Neutrophil (primary cell): ENCODE measurements around the gene ST6GALNAC5.

ENCODE experiments used
- H3K27ac ChIP-seq: fragments of 200-600 bp; sonication (generic); 2 replicates; pipeline ENCODE4 v1.5.1; 2016; ENCODE audit warnings: mild to moderate bottlenecking, moderate library complexity
- H3K27me3 ChIP-seq: fragments of 200-600 bp; sonication (generic); 2 replicates; pipeline ENCODE4 v1.6.0; 2016; ENCODE audit warnings: mild to moderate bottlenecking
- H3K36me3 ChIP-seq: fragments of 200-600 bp; sonication (generic); 2 replicates; pipeline ENCODE4 v1.5.1; 2017
- H3K4me1 ChIP-seq, 2 experiments: fragments of 200-600 bp in 1 of 2; sonication (generic) in 1 of 2; 1 replicate in 1 of 2; 2 replicates in 1 of 2; pipeline versions ENCODE4 v1.5.1 to v1.6.1; 2013 to 2016; ENCODE audit warnings: low read depth in 1 of 2, low read length in 1 of 2, mild to moderate bottlenecking in 1 of 2, moderate library complexity in 1 of 2; ENCODE audit not compliant: control insufficient read depth in 1 of 2, insufficient read depth in 1 of 2
- H3K4me3 ChIP-seq, 2 experiments: fragments of 200-600 bp in 1 of 2; sonication (generic) in 1 of 2; 1 replicate in 1 of 2; 2 replicates in 1 of 2; pipeline ENCODE4 v1.5.1; 2013 to 2016; ENCODE audit warnings: low read depth in 1 of 2, low read length in 1 of 2, mild to moderate bottlenecking in 1 of 2, moderate library complexity in 1 of 2
- H3K9me3 ChIP-seq: fragments of 200-600 bp; sonication (generic); 2 replicates; pipeline ENCODE4 v1.5.1; 2016
- CTCF ChIP-seq: fragments of 200-600 bp; sonication (generic); IDR thresholded peaks from 2 replicates; pipeline ENCODE4 v1.5.1; 2016; ENCODE audit warnings: antibody characterized with exemption

Gene ST6GALNAC5

DNA sequence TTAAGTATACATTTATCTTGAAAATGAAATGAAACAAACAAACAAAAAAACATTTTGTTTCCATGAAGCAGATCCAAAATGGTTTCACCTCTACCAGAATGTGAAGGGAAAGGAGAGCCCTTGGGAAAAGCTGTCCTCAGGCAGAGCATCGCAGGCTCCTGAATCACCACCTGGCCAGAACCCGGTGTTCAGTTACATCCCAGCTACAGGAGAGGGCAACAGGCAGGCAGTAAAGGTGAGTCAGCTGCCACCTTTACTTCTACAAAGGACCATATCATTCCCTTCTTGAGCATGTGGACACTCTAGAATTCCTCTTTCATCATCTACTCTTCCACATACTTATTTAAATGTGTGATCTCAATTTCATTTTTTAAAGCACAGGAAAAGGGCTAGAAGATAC is 200.7 kb downstream of the ST6GALNAC5 start:
- Histone ChIP-seq H3K27ac (no peak overlapping the region), H3K4me1 (no peaks in the 10 kb centered on the region), H3K9me3 (no peaks in the 10 kb centered on the region), H3K36me3 (no peaks in the 10 kb centered on the region), H3K27me3 (peaks cover 14% of the 10 kb centered on the region), H3K4me3 (no peak overlapping the region)
- TF ChIP-seq CTCF = no peak

GRCh38 chr1:77076759-77077158 is 209.5 kb downstream of the ST6GALNAC5 start:
- Histone ChIP-seq H3K4me3 (no peak overlapping the region), H3K9me3 (no peaks in the 10 kb centered on the region), H3K27me3 (no peaks in the 10 kb centered on the region), H3K36me3 (no peaks in the 10 kb centered on the region), H3K4me1 (no peaks in the 10 kb centered on the region), H3K27ac (no peak overlapping the region)
- no peak for TF ChIP-seq CTCF

DNA sequence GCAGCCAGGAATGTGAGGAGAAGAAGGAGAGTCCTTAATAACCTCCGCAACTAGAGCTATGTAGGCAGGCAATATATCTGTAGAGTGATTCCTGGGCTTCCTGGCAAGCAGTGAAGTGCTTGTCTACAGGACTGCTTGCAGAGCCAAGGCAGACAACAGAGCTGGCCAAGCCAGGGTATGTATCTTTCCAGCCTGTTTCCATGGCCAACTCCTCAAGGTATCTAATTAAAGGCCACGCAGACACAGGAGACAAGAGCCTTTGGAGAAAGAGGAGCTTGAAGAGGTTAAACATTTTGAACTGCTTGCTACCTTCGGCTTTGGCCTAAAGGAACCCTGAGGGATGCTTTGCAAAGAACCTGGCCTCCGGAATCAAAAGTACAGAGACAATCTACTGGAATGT is 214.6 kb downstream of the ST6GALNAC5 start:
- H3K36me3 ChIP-seq = no peaks in the 10 kb centered on the region
- no peaks in the 10 kb centered on the region for H3K4me1 ChIP-seq
- H3K9me3 ChIP-seq = no peaks in the 10 kb centered on the region
- H3K27me3 ChIP-seq = no peaks in the 10 kb centered on the region
- H3K4me3 ChIP-seq = no peak overlapping the region
- no peak for TF ChIP-seq CTCF
- no peak overlapping the region for H3K27ac ChIP-seq

DNA sequence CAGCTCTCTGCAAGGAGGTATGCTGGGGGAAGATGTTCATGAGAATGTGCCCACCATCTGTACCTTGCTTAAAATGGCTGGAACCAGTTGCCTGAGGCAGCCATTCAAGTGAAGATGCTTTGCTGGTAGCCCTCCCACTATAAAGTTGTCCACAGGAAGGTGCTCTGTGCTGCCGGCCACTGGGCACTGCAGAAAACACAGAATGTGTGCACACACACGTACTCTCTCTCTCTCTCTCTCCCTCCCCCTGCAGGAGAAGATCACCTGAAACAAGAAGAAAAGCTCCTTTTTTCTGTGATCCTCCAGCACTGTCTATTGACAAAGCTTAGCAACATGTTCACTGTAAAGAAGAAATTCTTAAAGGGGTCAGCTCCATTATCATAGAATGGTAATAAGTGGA is 217.2 kb downstream of the ST6GALNAC5 start:
- no peak overlapping the region for H3K4me3 ChIP-seq
- H3K27ac ChIP-seq = no peak overlapping the region
- H3K36me3 ChIP-seq = no peaks in the 10 kb centered on the region
- no peak for TF ChIP-seq CTCF
- no peaks in the 10 kb centered on the region for H3K4me1 ChIP-seq
- no peaks in the 10 kb centered on the region for H3K27me3 ChIP-seq
- H3K9me3 ChIP-seq = no peaks in the 10 kb centered on the region

GRCh38 chr1:77085109-77085508 is 217.8 kb downstream of the ST6GALNAC5 start:
- Histone ChIP-seq H3K4me3 (no peak overlapping the region), H3K4me1 (no peaks in the 10 kb centered on the region), H3K36me3 (no peaks in the 10 kb centered on the region), H3K27me3 (no peaks in the 10 kb centered on the region), H3K27ac (no peak overlapping the region), H3K9me3 (no peaks in the 10 kb centered on the region)
- no peak for TF ChIP-seq CTCF

DNA sequence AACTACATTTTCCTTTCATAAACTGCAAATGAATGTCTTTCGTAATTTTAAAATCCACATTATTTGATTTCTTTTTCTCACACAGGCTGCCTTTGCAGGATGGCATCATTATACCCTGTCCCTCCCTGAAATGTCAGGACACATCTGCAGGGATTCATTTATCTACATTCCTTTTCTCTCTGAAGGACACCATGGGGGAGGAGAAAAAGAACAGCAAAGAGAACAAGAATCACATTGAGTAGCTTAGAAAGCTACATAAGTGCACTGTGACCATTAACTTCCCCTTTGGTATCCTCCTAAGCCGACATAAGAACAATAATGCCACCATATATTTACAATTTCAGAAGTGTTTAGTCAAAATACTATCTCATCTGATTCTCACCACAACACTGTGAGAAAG is 222.5 kb downstream of the ST6GALNAC5 start:
- TF ChIP-seq CTCF = no peak
- Histone ChIP-seq H3K36me3 (no peaks in the 10 kb centered on the region), H3K9me3 (no peaks in the 10 kb centered on the region), H3K27me3 (no peaks in the 10 kb centered on the region), H3K4me3 (no peak overlapping the region), H3K4me1 (no peaks in the 10 kb centered on the region), H3K27ac (no peak overlapping the region)
